Testis (tissue), 3 donors: Measurements from ENCODE around the gene HOXD11. TPM values are rescaled to one million over a fixed set of nuclear protein-coding genes. Genes with fewer than 3 reads are reported as not detected.

Source experiments
- DNase-seq: peaks from one replicate; pipeline ENCODE4 v3.0.0-alpha.2; 2019
- H3K27ac ChIP-seq, 2 donors: fragments of 200-600 bp; sonication (generic); one replicate each; pipeline ENCODE4 v1.5.1; 2019
- H3K27me3 ChIP-seq: fragments of 200-600 bp; sonication (generic); one replicate; pipeline ENCODE4 v1.5.1; 2019
- H3K36me3 ChIP-seq: fragments of 200-600 bp; sonication (generic); one replicate; pipeline ENCODE4 v1.5.1; 2017; ENCODE audit warnings: low read depth; ENCODE audit errors: missing control alignments
- H3K4me1 ChIP-seq: fragments of 200-600 bp; sonication (generic); one replicate; pipeline ENCODE4 v1.5.1; 2019
- H3K4me3 ChIP-seq, 2 donors: fragments of 200-600 bp; sonication (generic); one replicate each; pipeline ENCODE4 v1.5.1; 2017 to 2019
- H3K9me3 ChIP-seq: fragments of 200-600 bp; sonication (generic); one replicate; pipeline ENCODE4 v1.5.1; 2017
- POLR2A ChIP-seq: fragments of 450-650 bp; IDR thresholded peaks from one replicate; pipeline ENCODE4 v1.6.1; 2017; ENCODE audit warnings: antibody characterized with exemption, mild to moderate bottlenecking, moderate library complexity
- WGBS, 2 donors: methylation state at CpG; one replicate each; pipeline ENCODE4 v1.1.5; 2018; 5-methylcytosine and 5-hydroxymethylcytosine counted together
- intact Hi-C: fragments of 100-400 bp; cut with DNase I; formaldehyde crosslinking; loops from one replicate; pipeline ENCODE4 v1.15.1; 2023; ENCODE audit warnings: low total_unique reads
- polyA plus RNA-seq: library from polyadenylated mRNA; stranded (reverse); fragments of 350-450 nt; fragmentation: Illumina TruSeq; extraction: RNeasy Lipid Tissue Mini Kit (QIAGEN cat#74804); gene quantifications from one replicate; pipeline ENCODE4 v1.2.3, GENCODE V29; 2014; ENCODE audit warnings: low read depth, low replicate concordance; ENCODE audit not compliant: insufficient read depth
- total RNA-seq, 2 donors: library from RNA; depleted of rRNA; stranded (reverse); fragments of >200 nt; gene quantifications; one replicate each; pipeline ENCODE4 v1.2.3, GENCODE V29; 2016
- TF ChIP-seq, protein P1 (sequence below), 3 experiments: fragments of 450-650 bp in 2 of 3; fragments of 200-600 bp in 1 of 3; sonication (generic) in 1 of 3; IDR thresholded peaks; one replicate each; pipeline ENCODE4 v1.5.1; 2016 to 2019; ENCODE audit warnings: antibody characterized with exemption in 3 of 3, mild to moderate bottlenecking in 2 of 3, moderate library complexity in 1 of 3

HOXD11 gene
- total and polyA plus RNA-seq, 3 donors from 2014 or later = 0.29 to 1.7 (median 0.62) TPM

DNA sequence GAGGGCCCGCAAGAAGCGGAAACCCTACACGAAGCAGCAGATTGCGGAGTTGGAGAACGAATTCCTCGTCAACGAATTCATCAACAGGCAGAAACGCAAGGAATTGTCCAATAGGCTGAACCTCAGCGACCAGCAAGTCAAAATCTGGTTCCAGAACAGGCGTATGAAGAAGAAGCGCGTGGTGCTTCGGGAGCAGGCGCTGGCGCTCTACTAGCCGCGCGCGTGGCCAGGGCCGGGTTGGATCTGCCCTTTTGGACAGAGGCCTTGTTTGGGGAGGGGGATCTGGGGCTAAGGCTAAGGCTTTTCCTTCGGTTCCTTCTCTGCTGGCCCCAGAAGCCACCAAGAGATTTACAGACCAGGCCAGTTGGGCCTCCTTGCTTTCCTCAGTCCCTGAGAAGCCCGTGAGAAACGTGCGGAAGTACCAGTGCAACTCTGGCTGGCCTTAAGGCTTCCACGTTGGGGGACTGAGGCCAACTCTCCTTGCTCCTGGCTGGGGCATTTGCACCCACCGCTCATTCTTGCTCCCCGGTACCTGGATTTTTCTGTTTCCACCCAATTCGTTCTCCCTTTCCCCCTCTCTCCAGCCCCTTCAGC lies 6.4 kb upstream of the HOXD11 start:
- Histone ChIP-seq H3K9me3 (no peaks in the 10 kb centered on the region), H3K27ac (no peak overlapping the region), H3K4me1 (peaks cover 13% of the 10 kb centered on the region), H3K27me3 (peaks cover 11% of the 10 kb centered on the region), H3K4me3 (no peak overlapping the region), H3K36me3 (no peaks in the 10 kb centered on the region)
- 14 to 28% methylated on average over 22 to 28 of the region's 28 CpGs for WGBS, 2 donors
- TF ChIP-seq, protein P1, sequence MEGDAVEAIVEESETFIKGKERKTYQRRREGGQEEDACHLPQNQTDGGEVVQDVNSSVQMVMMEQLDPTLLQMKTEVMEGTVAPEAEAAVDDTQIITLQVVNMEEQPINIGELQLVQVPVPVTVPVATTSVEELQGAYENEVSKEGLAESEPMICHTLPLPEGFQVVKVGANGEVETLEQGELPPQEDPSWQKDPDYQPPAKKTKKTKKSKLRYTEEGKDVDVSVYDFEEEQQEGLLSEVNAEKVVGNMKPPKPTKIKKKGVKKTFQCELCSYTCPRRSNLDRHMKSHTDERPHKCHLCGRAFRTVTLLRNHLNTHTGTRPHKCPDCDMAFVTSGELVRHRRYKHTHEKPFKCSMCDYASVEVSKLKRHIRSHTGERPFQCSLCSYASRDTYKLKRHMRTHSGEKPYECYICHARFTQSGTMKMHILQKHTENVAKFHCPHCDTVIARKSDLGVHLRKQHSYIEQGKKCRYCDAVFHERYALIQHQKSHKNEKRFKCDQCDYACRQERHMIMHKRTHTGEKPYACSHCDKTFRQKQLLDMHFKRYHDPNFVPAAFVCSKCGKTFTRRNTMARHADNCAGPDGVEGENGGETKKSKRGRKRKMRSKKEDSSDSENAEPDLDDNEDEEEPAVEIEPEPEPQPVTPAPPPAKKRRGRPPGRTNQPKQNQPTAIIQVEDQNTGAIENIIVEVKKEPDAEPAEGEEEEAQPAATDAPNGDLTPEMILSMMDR (IDR thresholded peaks at IDR 0.05) = no peak
- no peak for TF ChIP-seq POLR2A
- intact Hi-C loops = no loop called here
- no peak for DNase-seq

DNA sequence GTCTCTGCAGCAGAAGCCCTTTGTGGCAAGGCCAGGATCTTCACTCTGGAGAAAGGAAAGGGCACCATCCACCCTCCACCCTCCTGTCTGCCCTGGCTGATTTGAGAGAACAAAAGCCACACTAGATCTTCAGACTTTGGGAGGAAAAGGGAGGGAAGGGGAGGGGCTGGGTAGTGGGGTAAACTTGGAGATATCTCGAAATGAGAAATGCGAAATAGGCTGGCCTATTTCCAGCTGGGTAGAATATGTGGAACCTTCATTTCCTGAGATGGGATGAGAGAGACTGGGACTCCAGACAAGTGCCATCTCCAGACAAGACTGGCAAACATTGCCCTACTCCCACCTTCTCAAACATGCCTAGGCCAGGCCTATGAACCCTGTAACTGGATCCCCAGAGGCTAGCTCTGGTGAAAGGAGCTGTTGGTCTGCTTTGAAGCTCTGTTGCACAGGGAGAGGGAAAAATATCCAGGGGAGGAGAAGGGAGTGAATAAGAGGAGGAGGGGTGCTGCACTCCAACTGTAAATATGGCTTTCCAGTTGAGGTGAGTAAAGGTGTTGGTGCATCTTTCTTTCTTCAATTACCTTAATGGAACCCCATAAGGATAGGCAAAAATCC lies 5.8 kb upstream of the HOXD11 start:
- intact Hi-C loops = no loop called here
- Histone ChIP-seq H3K9me3 (no peaks in the 10 kb centered on the region), H3K36me3 (no peaks in the 10 kb centered on the region), H3K27ac (no peak overlapping the region), H3K27me3 (peaks cover 11% of the 10 kb centered on the region), H3K4me1 (peaks cover 13% of the 10 kb centered on the region), H3K4me3 (no peak overlapping the region)
- DNase-seq = no peak
- TF ChIP-seq, protein P1 (IDR thresholded peaks at IDR 0.05) = no peak
- TF ChIP-seq POLR2A = no peak
- whole genome bisulfite sequencing, 2 donors = 31 to 61% methylated on average over 2 of the region's 2 CpGs

DNA sequence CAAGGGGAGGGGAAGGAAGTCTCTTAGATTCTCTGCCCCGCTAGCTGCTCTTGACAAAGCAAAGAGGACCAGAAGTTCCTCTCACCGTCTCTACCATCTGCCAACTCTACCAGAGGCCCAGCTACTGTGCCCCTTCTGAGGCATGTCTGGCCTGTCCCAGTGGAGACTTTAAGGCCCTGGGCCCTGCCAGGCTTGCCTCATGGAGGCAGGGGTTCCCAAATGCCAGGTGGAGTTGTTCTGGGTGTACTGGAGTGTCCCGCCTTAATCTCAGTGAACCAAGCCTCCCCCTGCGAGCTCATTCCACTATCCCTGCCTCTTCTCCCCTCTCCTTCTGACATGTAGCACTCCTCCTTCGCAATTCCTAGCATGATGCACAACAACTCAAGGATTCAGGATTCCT lies 5.2 kb upstream of the HOXD11 start:
- DNase-seq = no peak
- H3K36me3 ChIP-seq = no peaks in the 10 kb centered on the region
- 64 to 71% methylated on average over 5 of the region's 5 CpGs for WGBS, 2 donors
- H3K4me3 ChIP-seq = no peak overlapping the region
- H3K4me1 ChIP-seq = peaks cover 11% of the 10 kb centered on the region
- intact Hi-C loops = no loop called here
- no peak for TF ChIP-seq POLR2A
- TF ChIP-seq, protein P1 (IDR thresholded peaks at IDR 0.05) = no peak
- H3K9me3 ChIP-seq = no peaks in the 10 kb centered on the region
- H3K27me3 ChIP-seq = peaks cover 11% of the 10 kb centered on the region
- H3K27ac ChIP-seq = no peak overlapping the region

DNA sequence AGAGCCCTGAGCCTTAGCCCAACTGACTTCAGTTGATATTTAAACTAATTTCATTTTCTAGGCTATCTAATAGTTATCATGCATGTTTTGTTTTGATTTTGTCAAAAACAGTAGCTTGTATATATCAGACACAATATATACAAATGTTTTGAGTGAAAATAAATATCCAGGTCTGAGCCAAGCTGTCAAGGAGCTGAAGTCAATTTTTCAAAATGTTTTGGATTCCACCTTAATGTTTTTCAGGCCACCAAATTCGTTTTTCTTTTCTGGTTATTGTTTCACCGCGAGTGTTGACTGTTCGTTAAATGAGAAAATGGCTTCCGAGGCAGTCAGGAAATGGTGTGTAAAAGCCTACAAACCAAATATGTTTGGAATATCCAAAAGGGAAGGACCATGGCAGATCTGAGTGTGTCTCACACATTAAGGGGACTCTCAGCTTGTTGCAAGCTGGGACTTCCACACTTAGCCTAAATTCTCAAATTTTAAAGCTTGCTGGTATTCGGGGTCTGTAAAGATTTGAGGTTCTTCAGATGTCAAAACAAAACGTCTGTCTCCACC lies 4.7 kb upstream of the HOXD11 start:
- Histone ChIP-seq H3K9me3 (no peaks in the 10 kb centered on the region), H3K4me3 (no peak overlapping the region), H3K27me3 (peaks cover 11% of the 10 kb centered on the region), H3K27ac (no peak overlapping the region), H3K4me1 (peaks cover 10% of the 10 kb centered on the region), H3K36me3 (no peaks in the 10 kb centered on the region)
- 41 to 52% methylated on average over 7 of the region's 7 CpGs for WGBS, 2 donors
- TF ChIP-seq POLR2A = no peak
- TF ChIP-seq, protein P1 (IDR thresholded peaks at IDR 0.05) = no peak
- no peak for DNase-seq
- intact Hi-C loops = no loop called here
